ENCODE data around the gene SEMA4D.

The SEMA4D gene

DNA sequence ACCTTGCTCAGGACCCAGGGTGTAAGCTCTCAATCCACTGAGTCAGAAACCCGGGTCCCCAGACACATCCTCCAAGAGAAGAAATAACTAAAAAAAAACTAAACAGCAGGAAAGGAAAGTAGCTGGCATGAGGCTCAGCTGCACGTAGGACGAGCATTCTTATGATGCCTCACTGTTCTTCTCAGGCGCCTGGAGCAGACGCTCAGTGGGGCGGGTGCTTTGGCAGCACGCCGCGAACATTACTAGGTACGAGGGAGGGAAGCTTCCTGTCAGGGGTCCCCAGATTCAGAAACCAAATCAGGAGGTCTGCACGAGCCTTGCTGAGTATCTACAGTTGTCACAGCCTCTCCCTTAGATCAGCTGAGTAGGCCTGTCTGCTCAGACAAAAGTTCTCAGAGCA lies 93.8 kb downstream of the SEMA4D start:
- no peak overlapping the region for H3K4me3 ChIP-seq (ENCODE audit: low read depth, low read length, poor library complexity, severe bottlenecking)
- no peaks in the 10 kb centered on the region for H3K9me3 ChIP-seq (ENCODE audit: low read length)
- no peaks in the 10 kb centered on the region for H4K20me1 ChIP-seq (ENCODE audit: insufficient read depth, low read length)
- H3F3A ChIP-seq (ENCODE audit: insufficient read depth, low read length), result no peaks in the 10 kb centered on the region
- H3K27ac ChIP-seq (ENCODE audit: low read depth, low read length, poor library complexity, severe bottlenecking), result no peak overlapping the region
- no peaks in the 10 kb centered on the region for H3K4me1 ChIP-seq (ENCODE audit: insufficient read depth, low read length, severe bottlenecking)
- no peaks in the 10 kb centered on the region for H3K27me3 ChIP-seq (ENCODE audit: insufficient read depth, low read length)
- H3K36me3 ChIP-seq (ENCODE audit: insufficient read depth, low read length), result no peaks in the 10 kb centered on the region
- H3K79me2 ChIP-seq (ENCODE audit: insufficient read depth, low read length), result no peaks in the 10 kb centered on the region
- no peak overlapping the region for H3K4me2 ChIP-seq (ENCODE audit: low read length)
- H3K9ac ChIP-seq (ENCODE audit: low read length), result no peak overlapping the region
- H3K9me2 ChIP-seq (ENCODE audit: low read depth, low read length), result no peaks in the 10 kb centered on the region
- H2AFZ ChIP-seq (ENCODE audit: low read length), result no peak overlapping the region
- TF ChIP-seq EZH2 (IDR thresholded peaks at IDR 0.05; ENCODE audit: borderline replicate concordance, low read length), result no peak
- TF ChIP-seq, protein P1, sequence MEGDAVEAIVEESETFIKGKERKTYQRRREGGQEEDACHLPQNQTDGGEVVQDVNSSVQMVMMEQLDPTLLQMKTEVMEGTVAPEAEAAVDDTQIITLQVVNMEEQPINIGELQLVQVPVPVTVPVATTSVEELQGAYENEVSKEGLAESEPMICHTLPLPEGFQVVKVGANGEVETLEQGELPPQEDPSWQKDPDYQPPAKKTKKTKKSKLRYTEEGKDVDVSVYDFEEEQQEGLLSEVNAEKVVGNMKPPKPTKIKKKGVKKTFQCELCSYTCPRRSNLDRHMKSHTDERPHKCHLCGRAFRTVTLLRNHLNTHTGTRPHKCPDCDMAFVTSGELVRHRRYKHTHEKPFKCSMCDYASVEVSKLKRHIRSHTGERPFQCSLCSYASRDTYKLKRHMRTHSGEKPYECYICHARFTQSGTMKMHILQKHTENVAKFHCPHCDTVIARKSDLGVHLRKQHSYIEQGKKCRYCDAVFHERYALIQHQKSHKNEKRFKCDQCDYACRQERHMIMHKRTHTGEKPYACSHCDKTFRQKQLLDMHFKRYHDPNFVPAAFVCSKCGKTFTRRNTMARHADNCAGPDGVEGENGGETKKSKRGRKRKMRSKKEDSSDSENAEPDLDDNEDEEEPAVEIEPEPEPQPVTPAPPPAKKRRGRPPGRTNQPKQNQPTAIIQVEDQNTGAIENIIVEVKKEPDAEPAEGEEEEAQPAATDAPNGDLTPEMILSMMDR (IDR thresholded peaks at IDR 0.05; ENCODE audit: low read length), result no peak

GRCh38 chr9:89402695-89403427 lies 95.1 kb downstream of the SEMA4D start:
- no peak overlapping the region for H3K27ac ChIP-seq (ENCODE audit: low read depth, low read length, poor library complexity, severe bottlenecking)
- no peak overlapping the region for H3K9ac ChIP-seq (ENCODE audit: low read length)
- no peaks in the 10 kb centered on the region for H4K20me1 ChIP-seq (ENCODE audit: insufficient read depth, low read length)
- no peak overlapping the region for H3K4me3 ChIP-seq (ENCODE audit: low read depth, low read length, poor library complexity, severe bottlenecking)
- H3F3A ChIP-seq (ENCODE audit: insufficient read depth, low read length), result no peaks in the 10 kb centered on the region
- H2AFZ ChIP-seq (ENCODE audit: low read length), result no peak overlapping the region
- no peak for TF ChIP-seq EZH2 (IDR thresholded peaks at IDR 0.05; ENCODE audit: borderline replicate concordance, low read length)
- TF ChIP-seq, protein P1 (IDR thresholded peaks at IDR 0.05; ENCODE audit: low read length), result no peak
- H3K9me3 ChIP-seq (ENCODE audit: low read length), result no peaks in the 10 kb centered on the region
- no peaks in the 10 kb centered on the region for H3K36me3 ChIP-seq (ENCODE audit: insufficient read depth, low read length)
- H3K79me2 ChIP-seq (ENCODE audit: insufficient read depth, low read length), result no peaks in the 10 kb centered on the region
- no peaks in the 10 kb centered on the region for H3K4me1 ChIP-seq (ENCODE audit: insufficient read depth, low read length, severe bottlenecking)
- H3K27me3 ChIP-seq (ENCODE audit: insufficient read depth, low read length), result no peaks in the 10 kb centered on the region; the same call in 1 of the 2 replicates
- H3K9me2 ChIP-seq (ENCODE audit: low read depth, low read length), result no peaks in the 10 kb centered on the region
- H3K4me2 ChIP-seq (ENCODE audit: low read length), result no peak overlapping the region

GRCh38 chr9:89400403-89401116 lies 97.4 kb downstream of the SEMA4D start:
- Histone ChIP-seq H3K9ac (ENCODE audit: low read length) (no peak overlapping the region), H3K4me1 (ENCODE audit: insufficient read depth, low read length, severe bottlenecking) (no peaks in the 10 kb centered on the region)

More at GRCh38 chr9:89400403-89401116, 97.4 kb downstream of the SEMA4D start:
- H3K27ac ChIP-seq (ENCODE audit: low read depth, low read length, poor library complexity, severe bottlenecking), result no peak overlapping the region
- no peaks in the 10 kb centered on the region for H3K9me2 ChIP-seq (ENCODE audit: low read depth, low read length)
- H2AFZ ChIP-seq (ENCODE audit: low read length), result no peak overlapping the region
- no peaks in the 10 kb centered on the region for H3K36me3 ChIP-seq (ENCODE audit: insufficient read depth, low read length)
- no peaks in the 10 kb centered on the region for H3F3A ChIP-seq (ENCODE audit: insufficient read depth, low read length)
- H3K4me3 ChIP-seq (ENCODE audit: low read depth, low read length, poor library complexity, severe bottlenecking), result no peak overlapping the region
- TF ChIP-seq EZH2 (IDR thresholded peaks at IDR 0.05; ENCODE audit: borderline replicate concordance, low read length), result no peak
- TF ChIP-seq, protein P1 (IDR thresholded peaks at IDR 0.05; ENCODE audit: low read length), result no peak
- no peaks in the 10 kb centered on the region; the same call in 1 of the 2 replicates for H3K27me3 ChIP-seq (ENCODE audit: insufficient read depth, low read length)
- no peaks in the 10 kb centered on the region for H3K9me3 ChIP-seq (ENCODE audit: low read length)
- no peaks in the 10 kb centered on the region for H3K79me2 ChIP-seq (ENCODE audit: insufficient read depth, low read length)
- no peaks in the 10 kb centered on the region for H4K20me1 ChIP-seq (ENCODE audit: insufficient read depth, low read length)
- no peak overlapping the region for H3K4me2 ChIP-seq (ENCODE audit: low read length)

All from OCI-LY1 (cell line).